ENCODE results near the gene TEX13D. TPM values are rescaled to one million over a fixed set of nuclear protein-coding genes. Genes with fewer than 3 reads are reported as not detected.
"Not testable (repeated sequence)": the region's sequence is repeated elsewhere in the genome, so short reads cannot be mapped to it uniquely, and the experiment has no call there.

Gene TEX13D
- total RNA-seq, 1 donor from 2014 or later: not detected

- H3K36me3 Mint-ChIP-seq (ENCODE audit: low read depth, unreplicated experiment): no peaks in the 10 kb centered on the region
- H3K4me3 Mint-ChIP-seq (ENCODE audit: unreplicated experiment): no peak overlapping the region
- peaks cover 3% of the 10 kb centered on the region for H3K4me1 Mint-ChIP-seq (ENCODE audit: unreplicated experiment)
- no peaks in the 10 kb centered on the region for H3K27me3 Mint-ChIP-seq (ENCODE audit: unreplicated experiment)
- no peak for DNase-seq (ENCODE audit: low spot score)
- TF ChIP-seq CTCF (IDR thresholded peaks at IDR 0.05; ENCODE audit: unreplicated experiment): no peak
- no peaks in the 10 kb centered on the region for H3K9me3 Mint-ChIP-seq (ENCODE audit: unreplicated experiment)
- H3K27ac Mint-ChIP-seq (ENCODE audit: unreplicated experiment): no peak overlapping the region
These were observed 25.1 kb upstream of the TEX13D start for GRCh38 chrX:124307253-124307907.

- no peaks in the 10 kb centered on the region for H3K36me3 Mint-ChIP-seq (ENCODE audit: low read depth, unreplicated experiment)
- DNase-seq (ENCODE audit: low spot score): no peak
- no peak overlapping the region for H3K27ac Mint-ChIP-seq (ENCODE audit: unreplicated experiment)
- no peak for TF ChIP-seq CTCF (IDR thresholded peaks at IDR 0.05; ENCODE audit: unreplicated experiment)
- no peaks in the 10 kb centered on the region for H3K9me3 Mint-ChIP-seq (ENCODE audit: unreplicated experiment)
- H3K4me3 Mint-ChIP-seq (ENCODE audit: unreplicated experiment): no peak overlapping the region
- no peaks in the 10 kb centered on the region for H3K4me1 Mint-ChIP-seq (ENCODE audit: unreplicated experiment)
- H3K27me3 Mint-ChIP-seq (ENCODE audit: unreplicated experiment): no peaks in the 10 kb centered on the region
These were observed 6.7 kb upstream of the TEX13D start for GRCh38 chrX:124325732-124326131.

- H3K27ac Mint-ChIP-seq (ENCODE audit: unreplicated experiment): no peak overlapping the region
- H3K27me3 Mint-ChIP-seq (ENCODE audit: unreplicated experiment): peaks cover 3% of the 10 kb centered on the region
- H3K36me3 Mint-ChIP-seq (ENCODE audit: low read depth, unreplicated experiment): no peaks in the 10 kb centered on the region
- H3K4me3 Mint-ChIP-seq (ENCODE audit: unreplicated experiment): no peak overlapping the region
- TF ChIP-seq CTCF (IDR thresholded peaks at IDR 0.05; ENCODE audit: unreplicated experiment): no peak
- no peaks in the 10 kb centered on the region for H3K4me1 Mint-ChIP-seq (ENCODE audit: unreplicated experiment)
- no peaks in the 10 kb centered on the region for H3K9me3 Mint-ChIP-seq (ENCODE audit: unreplicated experiment)
- no peak for DNase-seq (ENCODE audit: low spot score)
These were observed 3.7 kb upstream of the TEX13D start for GRCh38 chrX:124328765-124329164.

GRCh38 chrX:124333862-124334261, 1.4 kb downstream of the TEX13D start:
- Mint-ChIP-seq H3K4me1 (ENCODE audit: unreplicated experiment) (no peaks in the 10 kb centered on the region), H3K27me3 (ENCODE audit: unreplicated experiment) (peaks cover 3% of the 10 kb centered on the region), H3K4me3 (ENCODE audit: unreplicated experiment) (no peak overlapping the region), H3K9me3 (ENCODE audit: unreplicated experiment) (no peaks in the 10 kb centered on the region), H3K27ac (ENCODE audit: unreplicated experiment) (no peak overlapping the region), H3K36me3 (ENCODE audit: low read depth, unreplicated experiment) (no peaks in the 10 kb centered on the region)
- no peak for DNase-seq (ENCODE audit: low spot score)
- TF ChIP-seq CTCF (IDR thresholded peaks at IDR 0.05; ENCODE audit: unreplicated experiment): no peak

GRCh38 chrX:124334555-124334954, 2.1 kb downstream of the TEX13D start:
- not testable (repeated sequence) for H3K27ac Mint-ChIP-seq (ENCODE audit: unreplicated experiment); H3K4me3 Mint-ChIP-seq (ENCODE audit: unreplicated experiment); H3K9me3 Mint-ChIP-seq (ENCODE audit: unreplicated experiment); H3K36me3 Mint-ChIP-seq (ENCODE audit: low read depth, unreplicated experiment); H3K4me1 Mint-ChIP-seq (ENCODE audit: unreplicated experiment); H3K27me3 Mint-ChIP-seq (ENCODE audit: unreplicated experiment); DNase-seq (ENCODE audit: low spot score)

All from endothelial cell (in vitro differentiated cells).